ENCODE results near the gene TNIK. TPM values are rescaled to one million over a fixed set of nuclear protein-coding genes. Genes with fewer than 3 reads are reported as not detected.

TNIK gene
- total RNA-seq, 1 donor from 2014 or later, result 38.1 TPM

GRCh38 chr3:171356251-171356650 lies 104.0 kb downstream of the TNIK start:
- Mint-ChIP-seq H3K36me3 (no peaks in the 10 kb centered on the region), H3K4me3 (no peak overlapping the region), H3K27ac (no peak overlapping the region), H3K9me3 (no peaks in the 10 kb centered on the region), H3K4me1 (ENCODE audit: unreplicated experiment) (peaks cover 22% of the 10 kb centered on the region), H3K27me3 (no peaks in the 10 kb centered on the region)
- no peak for DNase-seq (ENCODE audit: extremely low spot score, unreplicated experiment)
- TF ChIP-seq, protein P1, sequence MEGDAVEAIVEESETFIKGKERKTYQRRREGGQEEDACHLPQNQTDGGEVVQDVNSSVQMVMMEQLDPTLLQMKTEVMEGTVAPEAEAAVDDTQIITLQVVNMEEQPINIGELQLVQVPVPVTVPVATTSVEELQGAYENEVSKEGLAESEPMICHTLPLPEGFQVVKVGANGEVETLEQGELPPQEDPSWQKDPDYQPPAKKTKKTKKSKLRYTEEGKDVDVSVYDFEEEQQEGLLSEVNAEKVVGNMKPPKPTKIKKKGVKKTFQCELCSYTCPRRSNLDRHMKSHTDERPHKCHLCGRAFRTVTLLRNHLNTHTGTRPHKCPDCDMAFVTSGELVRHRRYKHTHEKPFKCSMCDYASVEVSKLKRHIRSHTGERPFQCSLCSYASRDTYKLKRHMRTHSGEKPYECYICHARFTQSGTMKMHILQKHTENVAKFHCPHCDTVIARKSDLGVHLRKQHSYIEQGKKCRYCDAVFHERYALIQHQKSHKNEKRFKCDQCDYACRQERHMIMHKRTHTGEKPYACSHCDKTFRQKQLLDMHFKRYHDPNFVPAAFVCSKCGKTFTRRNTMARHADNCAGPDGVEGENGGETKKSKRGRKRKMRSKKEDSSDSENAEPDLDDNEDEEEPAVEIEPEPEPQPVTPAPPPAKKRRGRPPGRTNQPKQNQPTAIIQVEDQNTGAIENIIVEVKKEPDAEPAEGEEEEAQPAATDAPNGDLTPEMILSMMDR (conservative IDR thresholded peaks at IDR 0.05), result no peak

DNA sequence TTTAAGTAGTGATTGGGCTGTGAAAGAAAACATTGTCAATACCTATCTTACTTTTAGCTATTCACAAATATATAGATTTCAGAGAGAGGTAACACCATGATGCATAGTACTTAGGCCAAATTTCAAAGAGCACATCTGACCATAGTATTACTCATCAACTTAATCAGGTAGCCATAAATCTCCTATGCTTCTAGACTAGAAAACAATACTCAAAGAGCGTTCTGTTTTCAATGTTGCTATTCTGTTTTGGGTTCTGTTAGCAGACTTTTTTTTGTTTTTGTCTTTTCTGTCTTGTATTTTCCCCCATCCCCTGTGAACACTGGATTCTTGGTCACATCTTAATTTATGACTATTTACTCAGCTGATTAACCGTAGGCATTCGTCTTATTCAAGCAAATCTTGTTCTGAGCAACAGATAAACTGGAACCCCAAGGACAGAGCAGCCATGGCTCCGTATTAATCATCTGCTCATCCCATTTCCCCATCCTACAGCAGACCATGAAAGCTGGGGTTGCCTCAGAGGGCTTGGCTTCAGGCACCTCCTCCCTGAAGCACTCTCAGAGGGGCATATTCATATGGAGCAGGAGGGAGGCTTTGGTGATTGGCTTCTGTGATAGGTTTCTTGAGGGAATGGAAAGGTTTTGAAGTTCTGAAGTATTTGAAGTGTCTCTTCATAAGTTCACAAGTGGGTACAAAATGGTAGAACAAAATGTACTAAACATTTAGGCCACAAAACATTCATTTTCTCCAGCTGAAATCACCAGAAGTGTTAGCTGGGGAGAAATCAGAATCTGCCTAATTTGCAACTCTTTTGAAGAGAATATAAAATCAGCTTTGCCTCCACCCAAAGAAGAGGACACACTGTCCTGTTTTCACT lies 105.3 kb downstream of the TNIK start:
- Mint-ChIP-seq H3K4me3 (no peak overlapping the region), H3K27ac (no peak overlapping the region), H3K9me3 (no peaks in the 10 kb centered on the region), H3K4me1 (ENCODE audit: unreplicated experiment) (peaks cover 22% of the 10 kb centered on the region), H3K27me3 (no peaks in the 10 kb centered on the region), H3K36me3 (no peaks in the 10 kb centered on the region)
- DNase-seq (ENCODE audit: extremely low spot score, unreplicated experiment), result no peak
- TF ChIP-seq, protein P1 (conservative IDR thresholded peaks at IDR 0.05), result no peak

- H3K27ac Mint-ChIP-seq, result no peak overlapping the region
- DNase-seq (ENCODE audit: extremely low spot score, unreplicated experiment), result no peak
- TF ChIP-seq, protein P1 (conservative IDR thresholded peaks at IDR 0.05), result no peak
- H3K27me3 Mint-ChIP-seq, result no peaks in the 10 kb centered on the region
- H3K4me1 Mint-ChIP-seq (ENCODE audit: unreplicated experiment), result peaks cover 25% of the 10 kb centered on the region
- no peaks in the 10 kb centered on the region for H3K36me3 Mint-ChIP-seq
- H3K4me3 Mint-ChIP-seq, result no peak overlapping the region
- no peaks in the 10 kb centered on the region for H3K9me3 Mint-ChIP-seq
These were observed 106.0 kb downstream of the TNIK start for GRCh38 chr3:171354049-171354705.

DNA sequence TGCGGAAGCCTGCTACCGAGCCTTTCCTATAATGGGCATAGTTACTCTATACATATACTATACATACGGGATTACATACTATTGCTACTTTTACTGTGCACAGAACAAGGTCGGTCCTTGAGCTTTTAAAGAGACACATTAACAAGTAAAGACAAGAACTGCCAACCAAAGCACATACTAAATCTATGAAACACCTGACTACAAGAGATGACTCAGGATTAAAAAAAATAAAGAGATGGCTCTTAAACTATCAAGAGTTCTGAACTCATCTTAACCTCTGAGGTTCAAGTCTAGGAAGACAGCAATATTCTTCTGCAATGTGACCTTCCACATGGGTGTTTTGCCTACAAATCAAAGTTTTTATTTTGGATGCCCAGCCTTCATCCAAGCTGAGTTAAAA lies 106.8 kb downstream of the TNIK start:
- DNase-seq (ENCODE audit: extremely low spot score, unreplicated experiment), result no peak

DNA sequence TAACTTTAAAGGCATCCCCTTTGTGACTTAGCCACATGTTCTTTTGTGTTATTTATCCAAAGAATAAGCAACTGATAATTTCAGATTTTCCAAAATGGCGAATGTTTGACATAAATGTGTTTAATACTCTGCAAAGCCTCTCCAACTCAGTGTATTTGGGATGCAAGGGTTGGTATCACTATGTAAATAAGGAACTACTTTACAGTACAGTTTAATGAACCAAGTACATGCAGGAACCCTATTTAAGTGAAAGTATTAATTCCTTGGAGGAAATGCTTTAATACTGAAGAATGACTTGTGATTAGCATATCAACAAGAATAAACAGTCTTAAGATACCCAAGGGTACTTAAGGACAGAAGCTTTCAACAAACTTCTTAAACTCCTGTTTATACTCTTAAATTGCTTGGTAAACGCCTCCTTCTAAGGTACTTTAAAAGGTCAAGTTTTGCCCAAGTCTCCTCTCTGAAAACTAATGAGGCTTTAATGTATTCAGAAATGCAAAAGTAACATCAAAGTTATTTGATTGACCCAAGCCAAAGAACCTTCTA lies 107.7 kb downstream of the TNIK start:
- no peaks in the 10 kb centered on the region for H3K9me3 Mint-ChIP-seq
- H3K4me1 Mint-ChIP-seq (ENCODE audit: unreplicated experiment), result peaks cover 31% of the 10 kb centered on the region
- H3K27ac Mint-ChIP-seq, result no peak overlapping the region
- TF ChIP-seq, protein P1 (conservative IDR thresholded peaks at IDR 0.05), result no peak
- no peaks in the 10 kb centered on the region for H3K27me3 Mint-ChIP-seq
- DNase-seq (ENCODE audit: extremely low spot score, unreplicated experiment), result no peak
- H3K36me3 Mint-ChIP-seq, result no peaks in the 10 kb centered on the region
- H3K4me3 Mint-ChIP-seq, result no peak overlapping the region

More for the DNA sequence above, 106.8 kb downstream of the TNIK start:
- Mint-ChIP-seq H3K4me3 (no peak overlapping the region), H3K27me3 (no peaks in the 10 kb centered on the region), H3K36me3 (no peaks in the 10 kb centered on the region), H3K27ac (no peak overlapping the region), H3K9me3 (no peaks in the 10 kb centered on the region), H3K4me1 (ENCODE audit: unreplicated experiment) (peaks cover 23% of the 10 kb centered on the region)
- TF ChIP-seq, protein P1 (conservative IDR thresholded peaks at IDR 0.05), result no peak
